Fibroblast of mammary gland (primary cell): Measurements from ENCODE around the gene PROSER3.

Source experiments
- DNase-seq: peaks from one replicate; pipeline ENCODE4 v3.0.0-alpha.2; 2010; ENCODE audit warnings: low read depth
- H3K4me3 ChIP-seq: 2 replicates; pipeline ENCODE4 v1.5.1; 2011; ENCODE audit warnings: low read depth, mild to moderate bottlenecking, low read length, moderate library complexity; ENCODE audit not compliant: control insufficient read depth
- CTCF ChIP-seq: conservative IDR thresholded peaks from 2 replicates; pipeline ENCODE4 v1.5.1; 2011; ENCODE audit warnings: low read depth, low read length, inconsistent platforms; ENCODE audit not compliant: control insufficient read depth, insufficient read depth

The PROSER3 gene

GRCh38 chr19:35788205-35788960, 30.4 kb downstream of the PROSER3 start:
- TF ChIP-seq CTCF, result no peak
- no peak for DNase-seq
- H3K4me3 ChIP-seq, result no peak overlapping the region

- no peak for TF ChIP-seq CTCF
- DNase-seq, result no peak
- H3K4me3 ChIP-seq, result no peak overlapping the region
These were observed 31.4 kb downstream of the PROSER3 start for GRCh38 chr19:35789195-35789977.

DNA sequence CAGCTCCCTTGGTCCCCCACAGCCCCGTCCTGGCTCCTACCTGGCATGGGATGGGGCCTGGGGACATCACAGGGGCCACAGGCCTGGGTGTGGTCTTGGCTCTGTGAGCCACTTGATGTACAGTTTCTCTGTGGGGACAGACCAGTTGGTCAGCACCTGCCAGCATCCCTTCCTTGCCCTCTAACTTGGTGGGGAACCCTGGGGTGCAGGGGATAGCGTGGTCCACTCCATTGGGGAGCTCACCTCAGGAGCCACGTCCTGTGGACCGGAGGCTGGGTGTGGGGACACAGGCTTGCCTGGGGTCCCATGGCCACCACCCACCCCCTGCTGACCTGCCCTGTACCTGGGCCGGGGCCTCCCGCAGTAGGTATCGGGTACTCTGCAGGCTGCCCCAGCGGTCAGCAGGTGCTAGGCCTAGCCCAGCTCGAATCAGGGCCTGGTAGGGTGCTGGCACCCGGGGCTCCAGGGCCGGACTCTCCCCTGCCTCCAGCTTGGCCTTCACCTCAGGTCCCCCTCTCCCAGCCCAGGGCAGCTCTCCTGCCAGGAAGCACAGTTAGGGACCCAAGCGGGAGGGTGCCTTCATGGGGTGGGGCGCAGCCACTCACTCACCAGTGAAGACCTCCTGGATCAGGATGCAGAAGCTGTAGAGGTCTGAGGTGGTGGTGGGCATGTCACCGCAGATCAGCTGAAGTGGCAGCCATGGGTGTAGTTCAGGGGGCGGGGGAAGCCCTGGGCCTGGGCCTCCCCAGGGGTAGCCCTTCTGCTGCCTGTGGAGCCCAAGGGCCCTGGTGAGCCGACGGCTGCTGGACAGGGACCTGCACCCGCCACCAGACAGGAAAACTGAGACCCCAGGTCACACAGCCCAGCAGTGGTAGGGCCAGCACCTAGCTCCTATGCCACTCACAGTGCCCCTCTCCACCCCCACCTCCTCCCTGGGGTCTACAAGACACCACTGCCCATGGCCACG, 32.3 kb downstream of the PROSER3 start:
- no peak overlapping the region for H3K4me3 ChIP-seq
- DNase-seq, result no peak
- TF ChIP-seq CTCF, result no peak

DNA sequence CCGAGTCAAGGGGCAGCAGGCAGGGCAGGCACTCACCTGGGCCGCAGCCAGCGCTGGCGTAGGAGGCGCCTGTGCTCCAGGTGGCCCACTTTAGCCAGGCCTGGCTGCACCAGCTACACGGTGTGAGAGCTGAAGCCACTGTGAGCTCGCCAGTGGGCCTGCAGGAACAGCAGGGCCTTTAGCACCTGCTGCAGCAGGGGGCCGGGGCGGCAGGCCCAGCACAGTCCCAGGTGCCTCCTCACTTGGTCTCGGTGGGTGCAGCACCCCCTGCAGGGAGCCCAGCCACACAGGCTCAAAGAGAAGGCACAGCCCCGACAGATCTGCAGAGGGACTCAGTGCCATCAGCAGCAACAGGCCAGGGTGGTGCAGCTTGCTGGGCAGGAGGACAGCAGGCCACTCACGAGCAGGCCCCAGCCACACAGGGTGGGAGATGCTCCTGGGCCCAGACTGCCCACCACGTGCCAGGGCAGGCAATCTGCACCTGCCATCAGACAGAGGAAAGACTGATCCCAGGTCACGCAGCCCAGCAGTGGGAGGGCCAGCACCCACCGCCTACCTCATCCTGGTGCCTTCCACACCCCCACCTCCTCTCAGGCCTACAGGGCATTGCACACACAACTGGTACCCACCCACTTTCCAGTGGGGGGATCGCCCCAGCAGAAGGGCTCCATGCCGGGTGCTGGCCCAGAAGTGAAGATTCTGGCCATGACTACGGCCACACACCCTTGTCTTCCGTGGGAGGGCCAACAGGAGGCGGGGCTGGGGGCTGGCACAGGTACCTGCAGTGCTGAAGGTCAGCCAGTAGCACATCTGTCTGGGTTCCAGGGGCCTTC, 33.2 kb downstream of the PROSER3 start:
- peak; percentile 5 for TF ChIP-seq CTCF

GRCh38 chr19:35791814-35792279, 33.9 kb downstream of the PROSER3 start:
- no peak for TF ChIP-seq CTCF
- H3K4me3 ChIP-seq, result no peak overlapping the region
- no peak for DNase-seq

More for the DNA sequence above, 33.2 kb downstream of the PROSER3 start:
- DNase-seq, result no peak
- H3K4me3 ChIP-seq, result no peak overlapping the region
